Stimulated activated CD4-positive, alpha-beta T cell treated with anti-CD3 and anti-CD28 coated beads, Interleukin-1b, Interleukin-23, amount 100 ng/mL, for 1 hour (primary cell): Measurements from ENCODE around the gene PLD2.

Source experiments
- DNase-seq, 2 donors: peaks; one replicate each; pipeline ENCODE4 v3.0.0-alpha.2; 2020; ENCODE audit warnings: low read depth in 2 of 2

PLD2 gene

DNA sequence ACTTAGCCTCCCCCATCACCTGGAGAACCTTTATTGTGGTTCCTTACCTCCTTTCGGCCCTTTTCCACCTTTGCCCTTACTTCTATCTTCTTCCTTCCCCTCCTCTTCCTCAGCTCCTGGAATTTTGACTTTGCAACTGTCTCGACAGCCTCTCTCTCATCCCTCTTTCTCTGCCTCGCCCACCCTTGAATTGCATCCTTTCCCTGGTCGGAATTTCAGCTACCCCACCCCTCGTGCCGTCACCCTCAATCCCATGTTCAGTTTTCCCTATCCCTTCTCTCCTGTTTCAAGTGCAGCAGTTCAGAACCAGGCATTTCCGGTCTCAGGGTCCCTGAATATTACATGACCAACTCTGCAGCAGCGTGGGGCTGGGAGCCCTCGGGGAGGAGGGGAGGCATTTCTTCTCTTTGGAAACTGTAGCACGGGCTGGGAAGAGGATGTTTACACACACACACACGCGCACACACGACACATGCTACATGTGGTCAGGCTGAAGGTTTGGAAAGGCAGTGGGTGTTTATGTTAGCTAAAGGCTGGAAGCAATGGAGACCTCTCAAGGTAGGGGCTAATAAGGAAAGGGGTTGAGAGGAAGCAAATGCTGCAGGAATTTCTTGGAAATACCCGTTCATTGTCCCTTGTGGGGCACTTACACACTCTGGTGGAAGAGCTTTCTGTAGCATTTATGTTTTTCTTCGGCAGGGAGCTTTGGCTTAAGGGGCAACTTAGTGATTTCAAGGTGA, 27.2 kb downstream of the PLD2 start:
- no peak for DNase-seq

DNA sequence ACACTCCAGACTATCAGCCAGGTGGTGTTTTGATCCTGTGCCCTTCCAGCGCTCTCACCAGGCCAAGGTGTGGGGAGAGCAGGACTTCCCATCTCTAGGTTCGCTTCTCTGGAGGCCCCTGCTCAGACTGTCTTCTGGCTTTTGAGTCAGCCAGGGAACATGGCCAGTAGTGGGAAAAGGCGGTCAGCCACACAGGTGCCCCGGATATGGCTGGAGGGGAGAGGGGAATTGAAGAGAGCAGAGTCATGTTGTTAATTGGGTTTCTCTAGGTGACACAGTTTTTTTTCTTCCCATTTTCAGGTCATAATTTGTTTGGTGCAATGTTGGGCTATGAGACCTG, 27.7 kb downstream of the PLD2 start:
- no peak for DNase-seq

DNA sequence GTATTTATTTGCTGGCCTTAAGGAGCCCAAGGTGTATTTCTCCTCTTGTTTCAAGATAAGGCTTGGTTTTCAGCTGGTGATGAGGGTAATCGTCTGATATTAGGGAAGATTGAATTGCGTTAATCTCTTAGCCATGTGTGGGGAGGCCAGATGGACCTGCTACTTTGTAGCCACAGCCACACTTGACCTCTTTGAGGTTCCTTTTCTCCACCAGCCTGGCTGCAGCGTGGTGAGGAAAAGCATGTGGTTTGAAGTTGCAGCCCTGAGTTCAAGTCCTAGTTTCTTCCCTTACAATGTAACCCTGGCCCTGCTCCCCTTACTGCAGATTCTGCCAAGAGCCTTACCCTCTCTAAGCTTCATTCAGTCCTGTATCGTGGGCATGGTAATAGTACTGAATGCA, 29.3 kb downstream of the PLD2 start:
- no peak for DNase-seq

DNA sequence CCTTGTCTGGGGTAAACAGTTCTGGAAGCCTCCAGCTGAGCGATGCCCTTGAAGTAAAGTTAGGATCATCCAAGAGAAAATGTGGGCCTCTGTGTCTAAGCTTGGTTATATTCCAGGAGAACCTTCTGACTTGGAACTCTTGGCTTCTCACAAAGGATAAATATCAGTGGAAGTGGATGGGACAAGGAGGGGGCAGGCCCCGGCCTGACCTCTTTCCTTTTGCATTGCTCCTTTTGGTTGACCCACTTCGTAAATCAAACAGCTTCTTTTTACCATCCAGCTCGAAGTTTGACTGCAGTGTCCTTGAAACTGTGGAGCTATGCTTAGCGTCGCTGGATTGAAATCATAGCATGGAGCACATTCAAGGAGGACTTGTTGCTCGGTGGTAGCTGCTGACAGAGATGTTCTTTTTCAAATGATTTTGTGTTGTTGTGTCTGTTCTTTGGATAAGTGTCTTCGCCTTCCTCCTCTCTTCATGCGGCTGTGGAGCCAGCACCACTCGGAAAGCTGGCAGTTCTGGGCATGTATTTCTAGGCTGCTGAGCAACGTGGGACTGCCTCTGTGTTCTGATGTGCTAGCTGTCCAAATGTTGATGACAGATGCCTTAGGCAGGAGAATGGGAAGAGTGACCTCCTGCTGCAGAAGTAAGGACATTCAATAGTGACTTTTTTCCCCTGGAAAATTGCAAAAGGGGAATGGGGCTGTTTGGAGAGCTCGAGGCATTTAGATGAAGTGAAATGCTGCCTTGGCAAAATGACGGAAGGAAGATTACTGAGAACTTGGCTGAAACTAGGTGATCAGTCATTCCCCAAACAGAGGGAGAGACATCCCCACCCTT, 30.7 kb downstream of the PLD2 start:
- DNase-seq: no peak

DNA sequence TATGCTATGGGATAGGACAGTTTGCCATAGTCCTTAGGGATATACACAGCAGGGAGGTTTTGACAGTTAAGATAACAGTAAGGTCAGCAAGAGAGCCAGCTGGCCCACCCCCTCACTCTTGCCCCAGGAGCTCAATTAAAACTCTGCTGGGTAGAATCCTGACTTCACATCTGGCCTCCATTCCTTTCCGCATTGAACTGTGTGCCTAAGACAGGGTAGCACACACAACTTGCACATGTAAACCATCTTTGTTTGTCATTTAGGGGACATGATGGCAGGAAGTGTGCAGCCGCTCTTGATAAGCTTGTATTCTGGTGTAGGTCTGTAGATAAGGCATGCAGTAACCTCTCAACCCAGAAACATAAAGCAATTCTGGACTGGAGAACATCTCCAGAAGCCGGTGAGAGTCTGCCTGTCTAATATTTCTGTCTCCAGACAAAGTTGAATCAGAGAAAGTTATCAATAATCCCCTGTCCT, 31.4 kb downstream of the PLD2 start:
- no peak for DNase-seq

DNA sequence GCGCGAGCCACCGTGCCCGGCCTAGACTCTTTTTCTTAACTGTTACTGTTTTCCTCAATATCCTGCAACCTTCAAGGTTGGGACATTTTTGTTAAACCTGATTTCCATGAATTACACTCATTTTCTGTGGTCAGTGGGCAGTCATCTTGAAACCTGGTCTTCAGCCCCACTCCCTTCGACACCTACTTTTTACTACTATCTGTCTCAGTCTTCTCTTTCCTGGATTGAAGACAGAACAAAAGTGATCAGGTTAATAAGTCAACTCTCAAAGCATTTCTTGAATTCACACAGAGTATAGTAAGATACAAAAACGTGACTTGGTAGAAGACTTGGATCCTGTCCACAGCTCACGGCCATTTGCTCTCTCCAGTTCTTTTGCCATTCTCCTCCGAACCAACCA, 32.3 kb downstream of the PLD2 start:
- no peak for DNase-seq

DNA sequence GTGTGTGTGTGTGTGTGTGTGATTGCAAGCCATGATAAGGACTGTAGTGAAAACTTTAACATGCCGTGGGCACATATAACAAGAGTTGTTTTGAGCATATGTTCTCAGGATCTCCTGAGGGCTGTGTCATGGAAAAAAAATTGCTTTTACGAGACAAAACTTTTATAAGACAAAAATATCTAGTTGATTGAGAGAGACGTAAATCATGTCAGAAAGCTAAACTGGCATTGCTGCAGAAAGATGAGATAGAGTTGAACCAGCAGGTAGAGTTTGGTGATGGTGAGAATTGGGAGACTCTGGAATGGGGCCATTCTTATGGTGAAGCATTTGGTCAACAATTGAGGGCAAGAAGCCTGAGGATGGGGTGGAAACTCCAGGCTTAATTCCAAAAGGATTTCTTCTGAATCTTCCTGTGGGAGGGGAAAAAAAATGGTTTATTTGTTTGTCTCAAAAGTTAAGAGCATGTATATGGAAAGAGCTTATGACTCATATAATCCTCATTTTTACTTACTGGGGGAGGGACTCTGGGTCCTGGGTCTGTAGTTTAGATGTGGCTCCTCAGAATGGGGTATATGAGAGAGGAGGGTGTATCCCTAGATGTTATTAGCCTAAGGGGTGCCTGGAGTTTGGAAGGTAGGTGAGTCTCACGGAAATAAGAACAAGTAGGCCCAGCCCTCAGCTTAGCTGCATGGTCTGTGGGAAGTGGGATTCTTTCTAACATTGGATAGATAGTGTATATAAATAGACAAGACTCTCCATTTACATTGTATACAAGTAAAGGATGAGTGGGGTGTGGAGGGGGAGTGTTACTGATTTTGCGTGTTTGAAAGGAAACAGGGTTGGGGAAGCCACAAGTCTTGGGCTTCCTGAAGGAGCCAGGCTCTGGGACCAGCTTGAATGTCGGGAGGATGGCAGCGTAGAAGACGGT, 33.3 kb downstream of the PLD2 start:
- DNase-seq: no peak

DNA sequence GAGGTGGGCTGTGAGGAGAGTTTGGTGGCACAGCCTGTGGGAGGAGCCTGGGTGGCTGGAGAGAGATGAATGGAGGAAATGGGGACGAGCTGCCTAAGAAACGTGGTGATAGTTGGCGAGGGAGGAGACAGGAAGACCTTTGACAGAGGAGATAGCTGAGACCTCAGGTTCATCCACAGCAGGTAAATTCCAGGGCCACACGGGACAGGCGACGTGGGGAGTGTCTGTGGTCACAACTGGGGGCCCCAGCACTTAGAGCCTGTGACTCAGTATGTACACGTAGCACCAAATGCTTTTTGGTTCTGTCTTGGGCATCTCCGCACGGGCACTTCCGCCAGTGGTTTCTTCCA, 33.9 kb downstream of the PLD2 start:
- no peak for DNase-seq

DNA sequence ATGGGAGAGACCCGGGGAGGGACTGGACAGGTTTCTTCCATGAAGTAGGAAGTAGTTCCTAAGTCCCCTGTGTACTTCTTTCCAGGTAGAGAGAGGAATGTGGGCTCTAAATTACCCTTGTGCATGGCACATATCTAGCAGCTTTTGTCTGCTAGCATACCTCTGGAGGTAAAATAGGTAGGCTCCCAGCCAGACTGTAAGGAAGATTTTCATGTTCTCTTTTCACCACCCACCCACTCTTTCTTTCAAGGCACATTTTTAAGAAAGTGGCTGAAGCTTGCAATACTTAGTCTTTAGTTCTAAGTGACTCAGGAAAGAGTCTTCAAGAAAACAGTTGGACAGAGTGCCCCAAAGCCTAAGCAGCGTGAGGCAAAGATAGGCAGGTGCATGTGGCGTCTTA, 35.4 kb downstream of the PLD2 start:
- no peak for DNase-seq

DNA sequence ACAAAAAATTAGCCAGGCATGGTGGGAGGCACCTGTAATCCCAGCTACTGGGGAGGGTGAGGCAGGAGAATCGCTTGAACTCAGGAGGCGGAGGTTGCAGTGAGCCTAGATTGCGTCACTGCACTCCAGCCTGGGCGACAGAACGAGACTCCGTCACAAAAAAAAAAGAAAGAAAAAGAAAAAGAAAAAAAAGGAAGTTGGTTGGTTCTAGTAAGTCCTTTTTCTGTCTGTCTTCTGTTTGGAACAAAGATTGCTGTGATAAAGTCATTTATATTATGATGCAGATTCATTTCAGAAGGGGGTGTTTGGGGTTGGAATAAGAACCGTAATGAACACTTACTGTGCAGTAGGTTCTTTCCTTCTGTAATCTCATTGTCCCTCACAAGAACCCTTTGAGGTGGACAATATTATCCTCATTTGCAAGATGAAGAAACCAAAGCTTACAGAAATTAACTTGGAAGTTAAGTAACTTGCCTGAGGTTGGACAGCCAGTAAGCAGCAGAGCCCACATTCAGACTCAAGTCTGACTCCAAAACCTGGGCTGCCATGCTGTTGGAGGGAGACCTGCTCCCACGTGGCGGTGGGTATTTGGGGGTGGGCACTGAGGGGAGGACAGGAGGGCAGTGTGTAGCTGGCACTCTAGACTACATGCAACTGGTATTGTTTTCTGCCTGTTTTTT, 36.5 kb downstream of the PLD2 start:
- DNase-seq: no peak

DNA sequence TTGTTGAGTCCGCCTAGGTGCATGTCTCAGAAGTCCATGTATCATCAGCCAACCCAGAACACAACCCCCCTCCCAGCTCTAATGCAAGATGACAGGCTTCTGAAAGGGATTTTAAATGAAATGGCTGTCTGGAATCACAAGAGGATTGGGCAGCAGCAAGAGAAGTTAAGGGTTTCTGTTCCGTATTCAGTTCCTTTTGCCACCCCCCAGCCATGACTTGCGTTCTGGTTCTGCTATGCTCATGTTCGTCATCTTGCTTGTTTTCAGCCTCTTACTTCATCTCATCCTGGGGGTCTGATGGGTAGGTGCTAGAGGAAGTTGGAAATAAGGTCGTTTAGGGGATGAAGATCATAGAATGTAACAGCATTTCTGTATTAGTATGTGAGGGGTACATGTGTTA, 38.2 kb downstream of the PLD2 start:
- no peak for DNase-seq

DNA sequence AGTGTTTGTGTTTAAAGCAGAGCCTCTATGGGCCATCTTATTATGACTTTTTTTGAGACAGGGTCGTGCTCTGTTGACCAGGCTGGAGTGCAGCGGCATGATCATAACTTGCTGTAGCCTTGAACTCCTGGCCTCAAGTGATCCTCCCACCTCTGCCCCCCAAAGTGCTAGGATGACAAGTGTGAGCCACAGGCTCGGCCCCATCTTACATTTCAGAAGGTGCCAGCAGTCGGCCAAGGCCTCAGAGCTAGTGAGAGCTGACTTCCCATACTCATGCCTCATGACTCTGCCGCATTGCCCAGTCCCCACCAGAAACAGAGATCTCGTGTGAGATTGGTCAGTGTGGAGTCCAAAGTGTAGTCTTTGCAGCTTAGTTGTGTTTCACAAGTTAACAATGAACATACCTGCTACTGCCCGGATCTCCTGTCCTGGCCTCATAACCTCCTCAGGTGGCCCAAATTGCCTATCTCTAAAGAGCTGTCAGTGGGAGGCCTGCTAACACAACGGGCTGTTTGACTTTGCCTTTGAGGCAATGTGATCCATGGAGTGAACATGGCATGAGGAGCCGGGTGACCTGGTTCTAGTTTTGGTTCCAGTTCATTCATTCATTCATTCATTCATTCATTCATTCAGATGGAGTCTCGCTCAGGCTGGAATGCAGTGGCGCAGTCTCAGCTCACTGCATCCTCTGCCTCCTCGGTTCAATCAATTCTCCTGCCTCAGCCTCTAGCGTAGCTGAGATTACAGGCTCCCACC, 39.9 kb downstream of the PLD2 start:
- no peak for DNase-seq

DNA sequence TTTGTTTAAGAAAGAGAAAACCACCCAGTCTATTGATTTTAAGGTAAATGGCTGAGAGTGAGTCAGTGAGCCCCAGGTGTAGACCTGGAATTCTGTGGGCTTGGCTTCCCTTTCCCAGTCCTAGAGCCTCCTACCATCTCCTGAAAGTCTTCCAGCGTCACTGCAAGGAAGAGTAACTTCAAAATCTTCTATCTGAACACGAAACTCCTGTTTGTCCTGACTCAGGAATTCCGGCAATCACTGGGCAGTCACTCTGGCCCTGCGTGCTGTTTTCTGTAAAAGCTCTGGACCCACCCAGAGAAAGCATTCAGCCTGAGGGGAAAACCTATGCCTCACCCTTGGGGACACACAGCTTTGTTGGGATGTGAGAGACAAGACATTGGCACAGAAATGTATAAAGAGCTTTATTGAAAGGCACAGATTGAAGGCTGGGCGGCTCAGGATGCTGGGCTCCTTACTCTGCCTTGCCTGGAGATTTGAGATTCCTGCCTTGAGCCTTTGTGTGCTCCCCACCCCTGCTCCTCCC, 42.1 kb downstream of the PLD2 start:
- DNase-seq: no peak

DNA sequence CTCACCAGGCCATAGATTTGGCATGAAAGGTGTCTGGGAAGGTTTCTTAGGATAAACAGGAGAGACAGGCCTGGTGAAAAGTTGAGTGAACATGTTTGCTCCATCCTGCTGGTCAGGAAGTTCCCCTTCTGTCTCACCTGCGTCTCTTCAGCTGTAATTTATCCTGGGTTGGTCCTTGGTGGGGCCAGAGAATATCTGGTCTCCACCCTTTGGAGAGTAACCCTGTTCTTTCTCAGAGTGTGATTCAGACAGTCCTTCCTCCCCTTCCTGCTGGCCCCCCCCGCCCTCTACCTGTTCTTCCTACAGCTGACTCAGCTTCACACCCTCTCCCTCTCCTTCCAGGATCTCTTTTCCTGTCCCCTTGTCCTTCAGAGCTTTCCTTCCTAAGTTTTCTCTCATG, 43.3 kb downstream of the PLD2 start:
- DNase-seq: no peak

DNA sequence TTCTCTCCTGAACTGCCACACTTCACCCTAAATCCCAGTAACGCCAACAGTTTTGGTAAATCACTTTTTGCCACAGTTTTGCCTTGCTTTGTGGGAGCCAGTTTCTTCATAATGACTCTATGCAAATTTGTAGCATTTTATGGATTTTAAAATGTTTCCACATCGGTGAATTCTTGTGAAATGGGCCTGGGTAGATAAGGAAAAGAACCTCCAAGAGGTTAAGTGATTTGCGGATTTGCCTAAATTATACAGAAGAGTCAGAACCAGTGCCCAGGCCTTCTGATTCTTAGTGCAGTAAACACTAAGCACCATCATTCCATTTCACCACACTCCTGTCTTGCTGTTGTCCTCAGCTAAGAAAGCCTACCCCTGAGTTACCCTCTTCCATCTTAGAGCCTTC, 44.1 kb downstream of the PLD2 start:
- DNase-seq: no peak

DNA sequence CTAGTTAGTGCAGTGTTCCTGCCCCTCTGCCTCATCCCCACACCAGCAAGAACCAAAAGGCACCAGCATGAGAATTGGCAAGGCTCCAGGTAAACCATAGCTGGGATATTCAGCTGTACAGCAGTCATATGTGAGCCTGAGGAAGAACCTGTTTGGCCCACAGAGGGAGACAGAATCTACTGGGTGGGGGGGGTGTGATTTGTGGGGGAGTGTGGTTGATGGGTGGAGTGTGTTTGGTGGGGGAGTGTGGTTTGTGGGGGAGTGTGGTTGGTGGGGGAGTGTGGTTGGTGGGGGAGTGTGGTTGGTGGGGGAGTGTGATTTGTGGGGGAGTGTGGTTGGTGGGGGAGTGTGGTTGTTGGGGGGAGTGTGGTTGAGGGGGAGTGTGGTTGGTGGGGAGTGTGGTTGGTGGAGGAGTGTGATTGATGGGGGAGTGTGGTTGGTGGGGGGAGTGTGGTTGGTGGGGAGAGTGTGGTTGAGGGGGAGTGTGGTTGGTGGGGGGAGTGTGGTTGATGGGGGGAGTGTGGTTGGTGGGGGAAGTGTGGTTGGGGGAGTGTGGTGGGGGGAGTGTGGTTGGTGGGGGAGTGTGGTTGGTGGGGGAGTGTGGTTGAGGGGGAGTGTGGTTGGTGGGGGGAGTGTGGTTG, 45.7 kb downstream of the PLD2 start:
- DNase-seq: no peak

DNA sequence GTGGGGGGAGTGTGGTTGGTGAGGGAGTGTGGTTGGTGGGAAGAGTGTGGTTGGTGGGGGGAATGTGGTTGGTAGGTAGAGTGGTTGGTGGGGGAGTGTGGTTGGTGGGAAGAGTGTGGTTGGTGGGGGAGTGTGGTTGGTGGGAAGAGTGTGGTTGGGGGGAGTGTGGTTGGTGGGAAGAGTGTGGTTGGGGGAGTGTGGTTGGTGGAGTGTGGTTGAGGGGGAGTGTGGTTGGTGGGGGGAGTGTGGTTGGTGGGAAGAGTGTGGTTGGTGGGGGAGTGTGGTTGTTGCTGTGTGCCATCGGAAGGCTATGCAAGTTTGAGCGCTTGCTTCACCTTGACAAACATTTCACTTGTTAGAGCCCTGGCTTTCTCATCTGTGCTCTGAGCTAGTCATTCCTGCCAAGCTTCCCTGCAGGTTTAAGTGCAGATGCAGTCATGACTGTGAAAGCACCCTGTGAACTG, 46.3 kb downstream of the PLD2 start:
- no peak for DNase-seq

DNA sequence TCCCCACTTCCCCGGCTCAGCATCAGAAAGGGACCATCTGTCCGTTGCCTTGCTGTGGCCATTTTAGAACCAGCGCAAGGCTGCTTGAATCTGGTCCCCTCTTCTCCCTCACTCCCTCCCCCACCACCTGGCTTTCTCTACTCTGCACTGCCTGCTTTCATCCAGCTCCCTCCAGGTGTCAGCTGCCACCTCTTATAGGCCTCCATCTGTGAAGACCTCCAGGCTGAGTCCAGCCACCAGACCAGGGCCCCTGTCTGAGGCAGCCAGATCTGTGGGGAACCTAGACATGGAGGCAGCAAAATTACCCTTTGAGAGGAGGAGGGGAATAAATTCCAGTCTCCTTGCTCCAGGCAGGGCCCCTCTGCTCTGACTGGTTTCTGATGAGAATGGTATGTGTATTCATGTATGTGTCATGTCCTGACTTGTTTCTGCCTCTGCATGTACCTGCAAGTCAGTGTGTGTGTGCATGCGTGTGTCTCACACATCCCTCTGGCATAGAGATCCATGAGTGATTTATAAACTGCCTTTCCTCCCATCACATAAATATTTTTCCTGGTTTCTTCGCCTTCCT, 47.2 kb downstream of the PLD2 start:
- DNase-seq: no peak

DNA sequence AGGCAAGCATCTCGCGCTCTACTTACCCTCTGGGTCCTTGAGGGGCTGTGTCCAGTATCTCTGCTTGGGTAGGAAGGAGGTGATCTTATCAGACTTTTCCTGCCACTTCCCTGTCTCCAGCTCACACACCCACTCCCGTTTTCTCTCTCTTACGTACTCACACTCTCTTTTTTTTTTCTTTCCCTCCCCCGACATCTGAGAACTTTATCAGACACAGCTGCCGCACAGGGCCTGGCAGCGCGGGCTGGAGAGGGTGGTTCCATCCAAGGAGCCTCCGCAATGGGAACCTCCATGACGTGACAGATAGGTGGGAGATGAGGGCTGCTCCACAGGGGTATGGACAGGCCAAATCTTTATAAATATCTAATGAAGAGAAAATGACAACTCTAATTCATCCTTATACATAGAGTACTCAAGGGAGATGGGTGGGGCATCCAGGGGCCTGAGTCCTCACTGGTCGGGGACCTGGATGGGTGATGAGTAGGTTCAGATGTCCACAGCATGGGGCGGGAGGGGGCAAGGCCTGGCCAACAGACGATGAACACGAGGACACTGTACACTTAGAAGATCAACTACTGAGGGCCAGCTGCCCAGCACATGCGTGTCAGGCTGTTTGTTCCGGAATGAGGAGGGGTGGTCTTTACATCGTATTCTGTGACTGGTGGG, 49.5 kb downstream of the PLD2 start:
- no peak for DNase-seq
